Thymus (tissue), 11 donors: ENCODE results near the gene MASP1. TPM values are rescaled to one million over a fixed set of nuclear protein-coding genes. Genes with fewer than 3 reads are reported as not detected.
"Not testable (repeated sequence)": the region's sequence is repeated elsewhere in the genome, so short reads cannot be mapped to it uniquely, and the experiment has no call there.

Experiments used
- DNase-seq, 9 donors: peaks; one replicate each; pipeline ENCODE4 v3.0.0-alpha.2; 2013; ENCODE audit warnings: low spot score in 9 of 9, low read depth in 6 of 9, missing footprints in 1 of 9
- H3K27ac ChIP-seq, 2 donors: one replicate each; pipeline ENCODE4 v1.5.1; 2013; ENCODE audit warnings: control low read depth in 1 of 2, low read depth in 1 of 2, low read length in 1 of 2, mild to moderate bottlenecking in 1 of 2, moderate library complexity in 1 of 2
- H3K27me3 ChIP-seq, 2 donors: one replicate each; pipeline ENCODE4 v1.5.1; 2013; ENCODE audit warnings: low read length in 1 of 2; ENCODE audit not compliant: control insufficient read depth in 2 of 2, insufficient read depth in 1 of 2
- H3K36me3 ChIP-seq, 2 donors: one replicate each; pipeline ENCODE4 v1.5.1; 2013; ENCODE audit warnings: low read length in 1 of 2, mild to moderate bottlenecking in 1 of 2, moderate library complexity in 1 of 2; ENCODE audit not compliant: control insufficient read depth in 2 of 2, insufficient read depth in 2 of 2
- H3K4me1 ChIP-seq, 2 donors: one replicate each; pipeline ENCODE4 v1.5.1; 2013; ENCODE audit warnings: low read length in 2 of 2; ENCODE audit not compliant: control insufficient read depth in 2 of 2, insufficient read depth in 2 of 2
- H3K4me3 ChIP-seq, 2 donors: one replicate each; pipeline ENCODE4 v1.5.1; 2013; ENCODE audit warnings: low read length in 2 of 2, control low read depth in 1 of 2, mild to moderate bottlenecking in 1 of 2
- H3K9me3 ChIP-seq, 2 donors: one replicate each; pipeline ENCODE4 v1.5.1; 2013; ENCODE audit warnings: low read length in 1 of 2, mild to moderate bottlenecking in 1 of 2; ENCODE audit not compliant: control insufficient read depth in 2 of 2, insufficient read depth in 1 of 2
- WGBS: extraction: QIAGEN DNeasy Blood & Tissue Kit; methylation state at CpG from one replicate; pipeline ENCODE4 v1.1.7; 2013; 5-methylcytosine and 5-hydroxymethylcytosine counted together
- polyA plus RNA-seq: library from polyadenylated mRNA; stranded (reverse); fragments of 200-250 nt; gene quantifications from one replicate; pipeline ENCODE4 v1.2.3, GENCODE V29; 2013
- total RNA-seq: library from RNA; stranded (reverse); fragments of 120-200 nt; gene quantifications from one replicate; pipeline ENCODE4 v1.2.4, GENCODE V29; 2013
- donor health status: healthy.

The MASP1 gene
- total and polyA plus RNA-seq, 2 donors, result 0.14 to 0.18 TPM

- WGBS, result 86% methylated on average over 3 of the region's 3 CpGs
- Histone ChIP-seq H3K27me3 (no peaks in the 10 kb centered on the region), H3K9me3 (no peaks in the 10 kb centered on the region), H3K27ac (no peak overlapping the region), H3K4me3 (no peak overlapping the region), H3K4me1 (no peaks in the 10 kb centered on the region), H3K36me3 (no peaks in the 10 kb centered on the region)
- no peak for DNase-seq
Observed at GRCh38 chr3:187247398-187247797, 44.1 kb downstream of the MASP1 start.

- WGBS, result 95% methylated on average over 2 of the region's 2 CpGs
- H3K27me3 ChIP-seq, result no peaks in the 10 kb centered on the region
- no peak for DNase-seq
- H3K27ac ChIP-seq, result no peak overlapping the region
- no peaks in the 10 kb centered on the region for H3K36me3 ChIP-seq
- no peak overlapping the region for H3K4me3 ChIP-seq
- no peaks in the 10 kb centered on the region for H3K9me3 ChIP-seq
- no peaks in the 10 kb centered on the region for H3K4me1 ChIP-seq
Observed at GRCh38 chr3:187243933-187244524, 47.5 kb downstream of the MASP1 start.

GRCh38 chr3:187242900-187243299 is 48.6 kb downstream of the MASP1 start:
- H3K4me1 ChIP-seq, result no peaks in the 10 kb centered on the region
- no peaks in the 10 kb centered on the region for H3K36me3 ChIP-seq
- no peak overlapping the region for H3K27ac ChIP-seq
- DNase-seq, result no peak
- H3K9me3 ChIP-seq, result no peaks in the 10 kb centered on the region
- no peak overlapping the region for H3K4me3 ChIP-seq
- 88% methylated on average over 4 of the region's 4 CpGs for WGBS
- H3K27me3 ChIP-seq, result no peaks in the 10 kb centered on the region

- Histone ChIP-seq H3K27me3 (no peaks in the 10 kb centered on the region), H3K4me3 (no peak overlapping the region), H3K27ac (no peak overlapping the region), H3K36me3 (no peaks in the 10 kb centered on the region), H3K9me3 (no peaks in the 10 kb centered on the region), H3K4me1 (no peaks in the 10 kb centered on the region)
- 97% methylated on average over 5 of the region's 5 CpGs for WGBS
- DNase-seq, result no peak
Observed at GRCh38 chr3:187242435-187242834, 49.1 kb downstream of the MASP1 start.

GRCh38 chr3:187238835-187239234 is 52.7 kb downstream of the MASP1 start:
- not testable (repeated sequence) for H3K36me3 ChIP-seq, H3K9me3 ChIP-seq, H3K4me3 ChIP-seq, H3K4me1 ChIP-seq, H3K27ac ChIP-seq, H3K27me3 ChIP-seq, DNase-seq
- 97% methylated on average over 4 of the region's 4 CpGs for WGBS

GRCh38 chr3:187238239-187238638 is 53.3 kb downstream of the MASP1 start:
- peaks cover 0 to 5% of the 10 kb centered on the region in 2 donors for H3K9me3 ChIP-seq
- WGBS, result 91% methylated on average over 1 of the region's 1 CpG
- no peaks in the 10 kb centered on the region for H3K36me3 ChIP-seq
- no peak for DNase-seq
- H3K27ac ChIP-seq, result no peak overlapping the region
- no peaks in the 10 kb centered on the region for H3K4me1 ChIP-seq
- no peak overlapping the region for H3K4me3 ChIP-seq
- no peaks in the 10 kb centered on the region for H3K27me3 ChIP-seq

GRCh38 chr3:187237741-187238140 is 53.8 kb downstream of the MASP1 start:
- H3K9me3 ChIP-seq, result peaks cover 0 to 5% of the 10 kb centered on the region in 2 donors
- H3K36me3 ChIP-seq, result no peaks in the 10 kb centered on the region
- H3K27me3 ChIP-seq, result no peaks in the 10 kb centered on the region
- no peaks in the 10 kb centered on the region for H3K4me1 ChIP-seq
- H3K4me3 ChIP-seq, result no peak overlapping the region
- DNase-seq, result no peak
- H3K27ac ChIP-seq, result no peak overlapping the region

- Histone ChIP-seq H3K9me3 (peaks cover 0 to 5% of the 10 kb centered on the region in 2 donors), H3K4me3 (no peak overlapping the region), H3K27ac (no peak overlapping the region), H3K4me1 (no peaks in the 10 kb centered on the region), H3K36me3 (no peaks in the 10 kb centered on the region), H3K27me3 (no peaks in the 10 kb centered on the region)
- 98% methylated on average over 1 of the region's 1 CpG for WGBS
- DNase-seq, result no peak
Observed at GRCh38 chr3:187236962-187237361, 54.6 kb downstream of the MASP1 start.

- Histone ChIP-seq H3K27me3 (peaks cover 0 to 2% of the 10 kb centered on the region in 2 donors), H3K4me1 (no peaks in the 10 kb centered on the region), H3K4me3 (no peak overlapping the region), H3K9me3 (no peaks in the 10 kb centered on the region), H3K36me3 (no peaks in the 10 kb centered on the region), H3K27ac (no peak overlapping the region)
- no peak for DNase-seq
- 100% methylated on average over 1 of the region's 1 CpG for WGBS
Observed at GRCh38 chr3:187230011-187230410, 61.5 kb downstream of the MASP1 start.

GRCh38 chr3:187228740-187229139 is 62.8 kb downstream of the MASP1 start:
- Histone ChIP-seq H3K36me3 (no peaks in the 10 kb centered on the region), H3K4me1 (no peaks in the 10 kb centered on the region), H3K4me3 (no peak overlapping the region), H3K9me3 (no peaks in the 10 kb centered on the region), H3K27ac (no peak overlapping the region), H3K27me3 (peaks cover 0 to 2% of the 10 kb centered on the region in 2 donors)
- WGBS, result 97% methylated on average over 2 of the region's 2 CpGs
- DNase-seq, result no peak
